GM12878 (cell line): ENCODE measurements around the gene HP1BP3. TPM values are rescaled to one million over a fixed set of nuclear protein-coding genes. Genes with fewer than 3 reads are reported as not detected.

Experiments
- ATAC-seq: fragments of 200-7000 bp; cut with Tn5 transposase; 3 replicates; pipeline ENCODE4 v1.9.1; 2020; ENCODE audit warnings: mild to moderate bottlenecking, moderate library complexity
- BruUV-seq: library from RNA; stranded (reverse); fragments of 400-500 nt; replicated peaks from 2 replicates; lab custom pipeline; 2021; lab: Mats Ljungman, UMichigan
- CTCF ChIA-PET: fragments of 300-600 bp; sonication (Branson Sonifier 250); formaldehyde crosslinking; extraction: SDS; loops from one replicate; lab custom pipeline; 2021; ENCODE audit warnings: inconsistent platforms; lab: Yijun Ruan, JAX
- POLR2A ChIA-PET: fragments of 350-600 bp; formaldehyde crosslinking; extraction: SDS; loops from one replicate; lab custom pipeline; 2021; ENCODE audit warnings: inconsistent platforms; lab: Charles Lee
- RAD21 ChIA-PET: fragments of 300-600 bp; sonication (Branson Sonifier 250); formaldehyde crosslinking; loops from one replicate; lab custom pipeline; 2023; ENCODE audit warnings: antibody characterized with exemption; ENCODE audit not compliant: unreplicated experiment; lab: Charles Lee
- SMC1A ChIA-PET: fragments of 300-600 bp; sonication (Branson Sonifier 250); formaldehyde crosslinking; loops from one replicate; lab custom pipeline; 2023; ENCODE audit not compliant: unreplicated experiment, uncharacterized antibody; lab: Charles Lee
- DNase-seq: peaks from one replicate; pipeline ENCODE4 v3.0.0-alpha.2; 2011; ENCODE audit warnings: low read depth, low spot score
- FAIRE-seq: peaks from 3 replicates; lab custom pipeline; 2011; peaks lifted over from hg19 to GRCh38; lab: Jason Lieb, UNC
- H2AFZ ChIP-seq: 2 replicates; pipeline ENCODE4 v1.6.0; 2011; ENCODE audit warnings: low read depth, low read length, control low read depth; ENCODE audit not compliant: control insufficient read depth
- H3K27ac ChIP-seq: 2 replicates; pipeline ENCODE4 v1.5.1; 2011; ENCODE audit warnings: control low read depth; ENCODE audit not compliant: control insufficient read depth, insufficient read depth
- H3K27me3 ChIP-seq, 2 experiments: replicated peaks in 1 of 2; 2 replicates each; pipeline versions ENCODE4 v1.6.0 to v1.6.1; 2011; ENCODE audit warnings: low read length in 1 of 2; ENCODE audit not compliant: control insufficient read depth in 2 of 2, insufficient read depth in 2 of 2
- H3K36me3 ChIP-seq, 2 experiments: 2 replicates each; pipeline ENCODE4 v1.5.1; 2011; ENCODE audit warnings: low read length in 1 of 2; ENCODE audit not compliant: control insufficient read depth in 2 of 2, insufficient read depth in 2 of 2
- H3K4me1 ChIP-seq: 2 replicates; pipeline ENCODE4 v1.6.1; 2011; ENCODE audit warnings: mild to moderate bottlenecking, low read length, moderate library complexity, mixed read lengths; ENCODE audit not compliant: control insufficient read depth, insufficient read depth
- H3K4me2 ChIP-seq: 2 replicates; pipeline ENCODE4 v1.6.0; 2011; ENCODE audit warnings: control low read depth; ENCODE audit not compliant: control insufficient read depth, insufficient read depth
- H3K4me3 ChIP-seq: fragments of 200-600 bp; sonication (generic); 2 replicates; pipeline ENCODE4 v1.5.1; 2016
- H3K79me2 ChIP-seq: 2 replicates; pipeline ENCODE4 v1.6.0; 2011; ENCODE audit warnings: low read length; ENCODE audit not compliant: control insufficient read depth, insufficient read depth
- H3K9ac ChIP-seq: 2 replicates; pipeline ENCODE4 v1.8.0; 2011; ENCODE audit warnings: low read length, control low read depth, mixed read lengths; ENCODE audit not compliant: control insufficient read depth, insufficient read depth
- H3K9me3 ChIP-seq: replicated peaks from 3 replicates; pipeline ENCODE4 v1.5.1; 2011; ENCODE audit warnings: mild to moderate bottlenecking, low read length; ENCODE audit not compliant: control insufficient read depth, insufficient read depth
- H4K20me1 ChIP-seq: 2 replicates; pipeline ENCODE4 v1.6.0; 2011; ENCODE audit not compliant: control insufficient read depth, insufficient read depth
- ASH2L ChIP-seq: fragments of 300-600, 200-600 bp; sonication (generic); IDR thresholded peaks from 2 replicates; pipeline ENCODE4 v1.6.1; 2017; ENCODE audit warnings: low read depth, mild to moderate bottlenecking, borderline replicate concordance
- CBFB ChIP-seq: IDR thresholded peaks from 2 replicates; pipeline ENCODE4 v1.6.1; 2016; ENCODE audit warnings: antibody characterized with exemption, low read depth
- CBX5 ChIP-seq: sonication (generic); IDR thresholded peaks from 2 replicates; pipeline ENCODE4 v1.6.1; 2016; ENCODE audit warnings: low read depth, moderate library complexity, mild to moderate bottlenecking, inconsistent platforms
- CHD2 ChIP-seq: IDR thresholded peaks from 2 replicates; pipeline ENCODE4 v1.6.1; 2011; ENCODE audit warnings: low read depth, low read length, improper control_type of control experiment, borderline replicate concordance
- IKZF1 ChIP-seq: fragments of 450-650 bp; conservative IDR thresholded peaks from 2 replicates; pipeline ENCODE4 v1.6.1; 2017; ENCODE audit warnings: antibody characterized with exemption, mild to moderate bottlenecking
- IKZF2 ChIP-seq, 2 experiments: fragments of 450-650 bp; IDR thresholded peaks; 2 replicates each; pipeline ENCODE4 v1.6.1; 2017; ENCODE audit warnings: mild to moderate bottlenecking in 2 of 2, moderate library complexity in 2 of 2
- MTA2 ChIP-seq: fragments of 450-650 bp; IDR thresholded peaks from 2 replicates; pipeline ENCODE4 v1.6.1; 2016; ENCODE audit warnings: low read depth, mild to moderate bottlenecking, moderate library complexity
- MYB ChIP-seq: fragments of 150-350 bp; IDR thresholded peaks from 2 replicates; pipeline ENCODE4 v1.6.1; 2014; ENCODE audit warnings: mild to moderate bottlenecking, low read depth, low read length, borderline replicate concordance
- NR2C2 ChIP-seq: IDR thresholded peaks from 2 replicates; pipeline ENCODE4 v1.6.1; 2011; ENCODE audit warnings: borderline replicate concordance, low read depth; ENCODE audit not compliant: control insufficient read depth, insufficient read length
- SMARCA5 ChIP-seq: fragments of 450-650 bp; IDR thresholded peaks from 2 replicates; pipeline ENCODE4 v1.6.1; 2017; ENCODE audit warnings: mild to moderate bottlenecking
- TCF12 ChIP-seq: IDR thresholded peaks from 2 replicates; pipeline ENCODE4 v1.6.1; 2011; ENCODE audit warnings: low read depth, mild to moderate bottlenecking, low read length
- ZNF217 ChIP-seq: fragments of 450-650 bp; IDR thresholded peaks from 2 replicates; pipeline ENCODE4 v1.6.1; 2017; ENCODE audit warnings: antibody characterized with exemption, mild to moderate bottlenecking
- WGBS: methylation state at CpG from one replicate; pipeline ENCODE4 v1.1.6; 2016; ENCODE audit warnings: low lambda C conversion rate; ENCODE audit not compliant: insufficient replicate concordance, insufficient coverage; ENCODE audit errors: missing lambda C conversion rate; 5-methylcytosine and 5-hydroxymethylcytosine counted together
- in situ Hi-C: fragments of 300-500 bp; cut with MboI; formaldehyde crosslinking; loops from 9 replicates; pipeline ENCODE4 v1.14.3; 2018; ENCODE audit warnings: mixed read lengths
- intact Hi-C: fragments of 100-400 bp; cut with micrococcal nuclease; formaldehyde crosslinking; loops from one replicate; pipeline ENCODE4 v1.14.2; 2022; ENCODE audit not compliant: unreplicated experiment
- polyA plus RNA-seq, 11 experiments: library from polyadenylated mRNA; depleted of rRNA in 4 of 11; unstranded in 6 of 11; stranded (reverse) in 5 of 11; fragments of >200 nt; fragmentation: Nextera tagmentation in 4 of 11; fragmentation: Illumina TruSeq in 1 of 11; extraction: Ambion mirVana in 4 of 11; extraction: Trizol in 1 of 11; gene quantifications; 1 replicate in 1 of 11; 2 replicates in 10 of 11; pipeline versions ENCODE4 v1.2.1 to v1.2.3, GENCODE V29; 2011 to 2016; ENCODE audit warnings: inconsistent platforms in 2 of 11, missing spikeins in 2 of 11, low read depth in 1 of 11
- total RNA-seq, 4 experiments: library from RNA; depleted of rRNA in 3 of 4; stranded (reverse); fragments of >200 nt in 3 of 4; fragmentation: Illumina TruSeq in 1 of 4; extraction: Trizol in 1 of 4; gene quantifications; 2 replicates each; pipeline versions ENCODE4 v1.2.1 to v1.2.3, GENCODE V29; 2013 to 2021
- TF ChIP-seq, protein P1 (sequence below): IDR thresholded peaks from 2 replicates; pipeline ENCODE4 v1.6.1; 2012; ENCODE audit warnings: mild to moderate bottlenecking, low read depth, low read length
- TF ChIP-seq, protein P2 (sequence below): IDR thresholded peaks from 2 replicates; pipeline ENCODE4 v1.6.1; 2012; ENCODE audit warnings: low read depth, low read length, improper control_type of control experiment
- TF ChIP-seq, protein P3 (sequence below): IDR thresholded peaks from 2 replicates; pipeline ENCODE4 v1.6.1; 2012; ENCODE audit warnings: low read depth, low read length, improper control_type of control experiment
- TF ChIP-seq, protein P4 (sequence below): IDR thresholded peaks from 2 replicates; pipeline ENCODE4 v1.6.1; 2011; ENCODE audit warnings: mild to moderate bottlenecking, low read depth, low read length, moderate library complexity; ENCODE audit not compliant: insufficient replicate concordance

Gene HP1BP3
- total and polyA plus RNA-seq, 10 of the 15 experiments (the other 5 are each of a cell fraction or from before 2014, with no cell fraction given) = 32.6 to 188 (median 133) TPM

DNA sequence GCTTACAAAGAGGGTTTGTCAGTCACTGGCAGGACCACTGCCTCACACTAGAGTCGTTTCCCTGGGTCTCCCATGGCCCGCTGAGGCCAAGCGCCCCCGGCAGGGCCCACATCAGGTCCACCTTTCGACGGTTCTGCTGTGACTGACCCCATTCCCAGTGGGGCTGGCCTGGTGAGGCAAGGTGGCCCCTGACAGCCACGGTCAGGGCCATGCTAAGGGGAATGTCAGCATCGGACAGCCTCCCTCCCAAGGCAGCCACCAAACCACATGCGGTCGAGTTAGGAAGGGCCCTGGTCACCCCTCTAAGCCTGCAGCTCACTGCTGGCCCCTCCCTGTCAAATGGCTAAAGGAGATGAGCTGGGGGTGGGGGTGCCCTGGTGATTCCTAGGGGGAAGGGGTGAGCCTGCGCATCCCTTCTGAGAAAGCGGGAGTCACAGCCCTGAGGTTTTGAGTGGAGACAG is 66.4 kb downstream of the HP1BP3 start (continued):
- TF ChIP-seq, protein P1, sequence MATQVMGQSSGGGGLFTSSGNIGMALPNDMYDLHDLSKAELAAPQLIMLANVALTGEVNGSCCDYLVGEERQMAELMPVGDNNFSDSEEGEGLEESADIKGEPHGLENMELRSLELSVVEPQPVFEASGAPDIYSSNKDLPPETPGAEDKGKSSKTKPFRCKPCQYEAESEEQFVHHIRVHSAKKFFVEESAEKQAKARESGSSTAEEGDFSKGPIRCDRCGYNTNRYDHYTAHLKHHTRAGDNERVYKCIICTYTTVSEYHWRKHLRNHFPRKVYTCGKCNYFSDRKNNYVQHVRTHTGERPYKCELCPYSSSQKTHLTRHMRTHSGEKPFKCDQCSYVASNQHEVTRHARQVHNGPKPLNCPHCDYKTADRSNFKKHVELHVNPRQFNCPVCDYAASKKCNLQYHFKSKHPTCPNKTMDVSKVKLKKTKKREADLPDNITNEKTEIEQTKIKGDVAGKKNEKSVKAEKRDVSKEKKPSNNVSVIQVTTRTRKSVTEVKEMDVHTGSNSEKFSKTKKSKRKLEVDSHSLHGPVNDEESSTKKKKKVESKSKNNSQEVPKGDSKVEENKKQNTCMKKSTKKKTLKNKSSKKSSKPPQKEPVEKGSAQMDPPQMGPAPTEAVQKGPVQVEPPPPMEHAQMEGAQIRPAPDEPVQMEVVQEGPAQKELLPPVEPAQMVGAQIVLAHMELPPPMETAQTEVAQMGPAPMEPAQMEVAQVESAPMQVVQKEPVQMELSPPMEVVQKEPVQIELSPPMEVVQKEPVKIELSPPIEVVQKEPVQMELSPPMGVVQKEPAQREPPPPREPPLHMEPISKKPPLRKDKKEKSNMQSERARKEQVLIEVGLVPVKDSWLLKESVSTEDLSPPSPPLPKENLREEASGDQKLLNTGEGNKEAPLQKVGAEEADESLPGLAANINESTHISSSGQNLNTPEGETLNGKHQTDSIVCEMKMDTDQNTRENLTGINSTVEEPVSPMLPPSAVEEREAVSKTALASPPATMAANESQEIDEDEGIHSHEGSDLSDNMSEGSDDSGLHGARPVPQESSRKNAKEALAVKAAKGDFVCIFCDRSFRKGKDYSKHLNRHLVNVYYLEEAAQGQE = no peak

DNA sequence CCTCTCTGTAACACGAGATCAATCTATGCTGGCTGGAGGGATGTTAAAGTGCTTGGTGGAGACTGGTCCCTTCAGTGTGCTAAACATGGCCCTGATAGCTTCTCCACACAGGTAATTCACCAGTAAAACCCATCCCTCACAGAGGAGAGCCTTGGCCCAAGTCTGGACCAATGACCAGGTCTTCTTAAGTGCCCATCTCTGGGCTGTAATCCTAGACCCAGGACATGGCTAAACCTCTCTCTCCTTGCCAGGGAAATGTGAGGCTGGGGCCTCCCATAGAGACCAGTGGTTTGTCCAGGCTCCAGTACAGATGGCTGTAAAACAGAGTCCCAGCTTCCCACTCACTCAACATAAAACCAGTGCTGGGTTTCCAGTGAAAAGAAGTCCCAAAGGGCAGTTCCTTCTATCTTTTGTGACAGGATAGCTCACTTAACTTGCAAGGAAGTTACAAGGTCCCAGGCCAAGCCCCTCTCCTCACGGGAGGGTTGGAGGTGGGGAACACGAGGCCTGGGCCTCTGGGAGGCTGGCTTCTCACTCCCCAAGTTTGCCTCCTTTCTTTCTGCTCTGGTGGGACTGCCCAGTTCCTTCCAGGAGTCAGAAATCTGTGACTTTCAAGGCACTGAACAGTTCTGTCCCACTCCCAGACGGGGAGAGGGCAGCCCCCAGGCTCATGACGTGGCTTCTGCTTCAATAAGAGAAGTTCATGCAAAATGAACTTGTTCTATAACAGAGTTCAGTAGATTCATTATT is 67.1 kb downstream of the HP1BP3 start:
- intact Hi-C loops = no loop called here
- RAD21 ChIA-PET = no interaction called here
- Histone ChIP-seq H3K4me2 (no peak overlapping the region), H3K27ac (no peak overlapping the region), H3K36me3 (no peaks in the 10 kb centered on the region), H3K9me3 (no peaks in the 10 kb centered on the region; the same call in 2 of the 3 replicates), H3K27me3 (peaks cover 0 to 5% of the 10 kb centered on the region in 2 experiments; a peak in 1 of 4 replicates), H3K4me3 (no peak overlapping the region), H4K20me1 (no peaks in the 10 kb centered on the region), H3K79me2 (no peaks in the 10 kb centered on the region), H2AFZ (no peak overlapping the region), H3K4me1 (no peaks in the 10 kb centered on the region), H3K9ac (no peak overlapping the region)
- BruUV-seq = no TSS peak
- ATAC-seq (no peak), DNase-seq (no peak), FAIRE-seq (no peak)
- CTCF ChIA-PET = no interaction called here
- POLR2A ChIA-PET = no interaction called here
- in situ Hi-C loops = no loop called here
- 5% methylated on average over 5 of the region's 5 CpGs for WGBS
- SMC1A ChIA-PET = no interaction called here
- no peak for TF ChIP-seq CBX5
- no peak for TF ChIP-seq MTA2
- TF ChIP-seq IKZF1 = no peak
- TF ChIP-seq IKZF2 (IDR thresholded peaks at IDR 0.05) = no peak
- TF ChIP-seq SMARCA5 = no peak
- TF ChIP-seq, protein P2, sequence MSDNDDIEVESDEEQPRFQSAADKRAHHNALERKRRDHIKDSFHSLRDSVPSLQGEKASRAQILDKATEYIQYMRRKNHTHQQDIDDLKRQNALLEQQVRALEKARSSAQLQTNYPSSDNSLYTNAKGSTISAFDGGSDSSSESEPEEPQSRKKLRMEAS = no peak
- no peak for TF ChIP-seq CBFB
- TF ChIP-seq MYB = no peak
- no peak for TF ChIP-seq TCF12
- TF ChIP-seq, protein P3, sequence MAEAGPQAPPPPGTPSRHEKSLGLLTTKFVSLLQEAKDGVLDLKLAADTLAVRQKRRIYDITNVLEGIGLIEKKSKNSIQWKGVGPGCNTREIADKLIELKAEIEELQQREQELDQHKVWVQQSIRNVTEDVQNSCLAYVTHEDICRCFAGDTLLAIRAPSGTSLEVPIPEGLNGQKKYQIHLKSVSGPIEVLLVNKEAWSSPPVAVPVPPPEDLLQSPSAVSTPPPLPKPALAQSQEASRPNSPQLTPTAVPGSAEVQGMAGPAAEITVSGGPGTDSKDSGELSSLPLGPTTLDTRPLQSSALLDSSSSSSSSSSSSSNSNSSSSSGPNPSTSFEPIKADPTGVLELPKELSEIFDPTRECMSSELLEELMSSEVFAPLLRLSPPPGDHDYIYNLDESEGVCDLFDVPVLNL = no peak
- TF ChIP-seq ZNF217 = no peak
- TF ChIP-seq, protein P4, sequence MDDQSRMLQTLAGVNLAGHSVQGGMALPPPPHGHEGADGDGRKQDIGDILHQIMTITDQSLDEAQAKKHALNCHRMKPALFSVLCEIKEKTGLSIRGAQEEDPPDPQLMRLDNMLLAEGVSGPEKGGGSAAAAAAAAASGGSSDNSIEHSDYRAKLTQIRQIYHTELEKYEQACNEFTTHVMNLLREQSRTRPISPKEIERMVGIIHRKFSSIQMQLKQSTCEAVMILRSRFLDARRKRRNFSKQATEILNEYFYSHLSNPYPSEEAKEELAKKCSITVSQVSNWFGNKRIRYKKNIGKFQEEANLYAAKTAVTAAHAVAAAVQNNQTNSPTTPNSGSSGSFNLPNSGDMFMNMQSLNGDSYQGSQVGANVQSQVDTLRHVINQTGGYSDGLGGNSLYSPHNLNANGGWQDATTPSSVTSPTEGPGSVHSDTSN = no peak
- no peak for TF ChIP-seq ASH2L
- no peak for TF ChIP-seq NR2C2
- TF ChIP-seq CHD2 = no peak
